Kidney glomerular epithelial cell (primary cell): ENCODE data around the gene NCAPD3.
"Not testable (repeated sequence)": the region's sequence is repeated elsewhere in the genome, so short reads cannot be mapped to it uniquely, and the experiment has no call there.

Experiments
- DNase-seq: peaks from one replicate; lab custom pipeline; 2025; lab: John Stamatoyannopoulos, UW

Gene NCAPD3

GRCh38 chr11:134224710-134225664 lies 1.2 kb upstream of the NCAPD3 start:
- no peak for DNase-seq

GRCh38 chr11:134223121-134223520 lies 646 bp downstream of the NCAPD3 start:
- DNase-seq = no peak

- DNase-seq = no peak
These were observed 7.0 kb downstream of the NCAPD3 start for GRCh38 chr11:134216816-134217215.

- no peak for DNase-seq
These were observed 7.9 kb downstream of the NCAPD3 start for GRCh38 chr11:134215836-134216235.

- peak; percentile 13 for DNase-seq
These were observed 16.1 kb downstream of the NCAPD3 start for GRCh38 chr11:134207538-134208239.

- DNase-seq = no peak
These were observed 17.6 kb downstream of the NCAPD3 start for GRCh38 chr11:134206185-134206584.

GRCh38 chr11:134205729-134206128 lies 18.0 kb downstream of the NCAPD3 start:
- DNase-seq = no peak

- no peak for DNase-seq
These were observed 21.1 kb downstream of the NCAPD3 start for GRCh38 chr11:134202661-134203060.

- no peak for DNase-seq
These were observed 23.1 kb downstream of the NCAPD3 start for GRCh38 chr11:134200688-134201087.

- DNase-seq = no peak
These were observed 24.2 kb downstream of the NCAPD3 start for GRCh38 chr11:134199531-134199930.

GRCh38 chr11:134196756-134197155 lies 27.0 kb downstream of the NCAPD3 start:
- no peak for DNase-seq

- not testable (repeated sequence) for DNase-seq
These were observed 35.7 kb downstream of the NCAPD3 start for GRCh38 chr11:134188092-134188491.

- DNase-seq = no peak
These were observed 42.1 kb downstream of the NCAPD3 start for GRCh38 chr11:134181707-134182106.

GRCh38 chr11:134178032-134178674 lies 45.6 kb downstream of the NCAPD3 start:
- DNase-seq = no peak

GRCh38 chr11:134176284-134176683 lies 47.5 kb downstream of the NCAPD3 start:
- no peak for DNase-seq

GRCh38 chr11:134173296-134173695 lies 50.5 kb downstream of the NCAPD3 start:
- DNase-seq = no peak

- DNase-seq = no peak
These were observed 51.8 kb downstream of the NCAPD3 start for GRCh38 chr11:134171951-134172350.

GRCh38 chr11:134170919-134171281 lies 52.9 kb downstream of the NCAPD3 start:
- DNase-seq = no peak

GRCh38 chr11:134170177-134170918 lies 53.4 kb downstream of the NCAPD3 start:
- no peak for DNase-seq

- no peak for DNase-seq
These were observed 59.0 kb downstream of the NCAPD3 start for GRCh38 chr11:134164490-134165370.

- no peak for DNase-seq
These were observed 64.1 kb downstream of the NCAPD3 start for GRCh38 chr11:134159652-134160051.
